ENCODE measurements around the gene DIP2C. TPM values are rescaled to one million over a fixed set of nuclear protein-coding genes. Genes with fewer than 3 reads are reported as not detected.

DIP2C gene
- total and polyA plus RNA-seq, 2 donors (not counting 1 experiment from before 2014, with no cell fraction given), result 1.3 to 1.9 TPM

DNA sequence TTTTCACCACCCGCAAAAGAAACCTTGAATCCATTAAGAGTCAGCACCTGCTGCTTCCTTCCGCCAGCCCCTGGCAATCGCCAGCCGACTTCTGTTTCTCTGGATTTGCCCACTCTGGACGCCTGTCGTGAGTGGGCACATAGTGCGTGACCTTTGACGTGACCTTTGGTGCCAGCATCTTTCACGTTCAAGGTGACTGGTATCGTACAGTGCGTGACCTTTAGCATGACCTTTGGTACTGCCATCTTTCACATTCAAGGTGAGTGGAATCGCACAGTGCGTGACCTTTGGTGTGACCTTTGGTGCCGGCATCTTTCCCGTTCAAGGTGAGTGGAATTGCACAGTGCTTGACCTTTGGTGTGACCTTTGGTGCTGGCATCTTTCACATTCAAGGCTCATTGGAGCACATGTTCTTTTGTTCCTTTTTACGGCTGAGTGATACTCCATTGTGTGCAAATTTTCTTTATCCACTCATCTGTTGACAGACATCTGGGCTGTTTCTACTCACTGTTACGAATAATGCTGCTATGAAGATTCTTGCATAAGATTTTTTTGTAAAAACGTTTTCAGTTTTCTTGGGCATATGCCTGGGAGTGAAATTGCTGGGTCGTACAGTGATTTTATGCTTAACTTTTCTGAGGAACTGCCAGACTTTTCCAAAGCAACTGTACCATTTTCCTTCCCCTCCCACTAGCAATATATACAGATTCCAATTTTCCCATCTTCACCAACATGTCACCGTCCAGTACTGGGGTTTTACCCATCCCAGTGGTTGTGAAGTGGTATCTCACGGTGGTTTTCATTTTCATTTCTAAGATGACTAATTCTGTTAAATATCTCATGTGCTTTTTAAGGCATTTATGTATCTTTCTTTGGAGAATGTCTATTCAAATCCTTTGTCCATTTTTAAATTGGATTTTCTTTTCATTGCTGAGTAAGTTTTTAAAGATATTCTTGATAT, 145.3 kb downstream of the DIP2C start:
- intact Hi-C loops (cut with micrococcal nuclease), result no loop called here
- Histone ChIP-seq H3K36me3 (replicated peaks in 1 of 2; ENCODE audit: control extremely low read depth in 1 of 2, control insufficient read depth in 1 of 2, extremely low read depth in 1 of 2, insufficient read depth in 2 of 2, low read length in 1 of 2) (no peaks in the 10 kb centered on the region), H2AFZ (ENCODE audit: insufficient read depth, low read depth, low read length, poor library complexity, severe bottlenecking) (no peak overlapping the region), H3K4me1 (ENCODE audit: control insufficient read depth in 2 of 2, insufficient read depth in 2 of 2, low read length in 2 of 2) (peaks cover 0 to 9% of the 10 kb centered on the region in 2 donors), H3K27ac (ENCODE audit: low read length in 2 of 2) (no peak overlapping the region), H3K9ac (ENCODE audit: low read length) (no peak overlapping the region), H3K4me2 (replicated peaks; ENCODE audit: low read depth, low read length, poor library complexity, severe bottlenecking) (no peak overlapping the region), H3K9me3 (ENCODE audit: control extremely low read depth in 1 of 3, control insufficient read depth in 2 of 3, insufficient read depth in 1 of 3, low read length in 2 of 3) (no peaks in the 10 kb centered on the region), H4K20me1 (ENCODE audit: control insufficient read depth, insufficient read depth, low read length, poor library complexity, severe bottlenecking) (no peaks in the 10 kb centered on the region), H3K27me3 (replicated peaks in 1 of 4; ENCODE audit: control extremely low read depth in 1 of 4, control insufficient read depth in 3 of 4, insufficient read depth in 4 of 4, low read length in 3 of 4) (peaks cover 0 to 16% (median 4%) of the 10 kb centered on the region in 4 experiments), H3K4me3 (ENCODE audit: control extremely low read depth in 1 of 5, extremely low read depth in 1 of 5, insufficient read depth in 1 of 5, low read depth in 2 of 5, low read length in 4 of 5) (no peak overlapping the region), H3K79me2 (ENCODE audit: control insufficient read depth, insufficient read depth, low read length) (no peaks in the 10 kb centered on the region)
- POLR2A ChIA-PET, result no interaction called here
- no peak for DNase-seq
- Mint-ChIP-seq H3K4me1 (peaks cover 9% of the 10 kb centered on the region), H3K27me3 (peaks cover 61% of the 10 kb centered on the region), H3K27ac (no peak overlapping the region), H3K4me3 (no peak overlapping the region), H3K9me3 (ENCODE audit: insufficient read depth) (no peaks in the 10 kb centered on the region)
- TF ChIP-seq, protein P1, sequence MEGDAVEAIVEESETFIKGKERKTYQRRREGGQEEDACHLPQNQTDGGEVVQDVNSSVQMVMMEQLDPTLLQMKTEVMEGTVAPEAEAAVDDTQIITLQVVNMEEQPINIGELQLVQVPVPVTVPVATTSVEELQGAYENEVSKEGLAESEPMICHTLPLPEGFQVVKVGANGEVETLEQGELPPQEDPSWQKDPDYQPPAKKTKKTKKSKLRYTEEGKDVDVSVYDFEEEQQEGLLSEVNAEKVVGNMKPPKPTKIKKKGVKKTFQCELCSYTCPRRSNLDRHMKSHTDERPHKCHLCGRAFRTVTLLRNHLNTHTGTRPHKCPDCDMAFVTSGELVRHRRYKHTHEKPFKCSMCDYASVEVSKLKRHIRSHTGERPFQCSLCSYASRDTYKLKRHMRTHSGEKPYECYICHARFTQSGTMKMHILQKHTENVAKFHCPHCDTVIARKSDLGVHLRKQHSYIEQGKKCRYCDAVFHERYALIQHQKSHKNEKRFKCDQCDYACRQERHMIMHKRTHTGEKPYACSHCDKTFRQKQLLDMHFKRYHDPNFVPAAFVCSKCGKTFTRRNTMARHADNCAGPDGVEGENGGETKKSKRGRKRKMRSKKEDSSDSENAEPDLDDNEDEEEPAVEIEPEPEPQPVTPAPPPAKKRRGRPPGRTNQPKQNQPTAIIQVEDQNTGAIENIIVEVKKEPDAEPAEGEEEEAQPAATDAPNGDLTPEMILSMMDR (IDR thresholded peaks at IDR 0.05), result no peak
- no peak for TF ChIP-seq EZH2 (IDR thresholded peaks at IDR 0.05; ENCODE audit: borderline replicate concordance, insufficient read depth, low read depth, low read length, poor library complexity, severe bottlenecking)
- WGBS (ENCODE audit: insufficient coverage), result 96% methylated on average over 15 of the region's 21 CpGs
- no peak for ATAC-seq (ENCODE audit: low read depth)
- CTCF ChIA-PET, result no interaction called here

DNA sequence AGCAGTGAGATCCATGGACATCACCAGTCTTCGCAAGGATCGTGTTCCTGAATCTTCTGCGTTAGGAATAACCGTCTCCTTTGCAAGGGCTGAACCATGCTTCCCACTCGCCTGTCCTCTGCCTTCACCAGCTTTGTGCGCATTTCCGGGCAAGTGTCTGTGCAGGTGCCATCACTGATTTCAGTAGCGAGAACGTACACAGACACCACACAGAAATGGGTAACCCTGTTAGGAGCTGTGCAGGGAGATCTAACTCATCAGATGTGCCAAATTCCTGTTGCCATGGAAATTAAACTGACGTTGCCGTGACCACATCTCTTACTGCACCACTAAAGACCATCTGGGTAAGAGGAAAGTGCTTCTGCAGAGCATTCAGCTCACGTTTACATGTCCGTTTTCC, 146.3 kb downstream of the DIP2C start:
- H2AFZ ChIP-seq (ENCODE audit: insufficient read depth, low read depth, low read length, poor library complexity, severe bottlenecking), result no peak overlapping the region
- Mint-ChIP-seq H3K27me3 (peaks cover 62% of the 10 kb centered on the region), H3K4me3 (no peak overlapping the region), H3K4me1 (peaks cover 9% of the 10 kb centered on the region), H3K9me3 (ENCODE audit: insufficient read depth) (no peaks in the 10 kb centered on the region), H3K27ac (no peak overlapping the region)
- H3K4me2 ChIP-seq (replicated peaks; ENCODE audit: low read depth, low read length, poor library complexity, severe bottlenecking), result no peak overlapping the region
- H3K9me3 ChIP-seq (ENCODE audit: control extremely low read depth in 1 of 3, control insufficient read depth in 2 of 3, insufficient read depth in 1 of 3, low read length in 2 of 3), result no peaks in the 10 kb centered on the region
- CTCF ChIA-PET, result no interaction called here
- no peak overlapping the region for H3K4me3 ChIP-seq (ENCODE audit: control extremely low read depth in 1 of 5, extremely low read depth in 1 of 5, insufficient read depth in 1 of 5, low read depth in 2 of 5, low read length in 4 of 5)
- H3K9ac ChIP-seq (ENCODE audit: low read length), result no peak overlapping the region
- H3K36me3 ChIP-seq (replicated peaks in 1 of 2; ENCODE audit: control extremely low read depth in 1 of 2, control insufficient read depth in 1 of 2, extremely low read depth in 1 of 2, insufficient read depth in 2 of 2, low read length in 1 of 2), result no peaks in the 10 kb centered on the region
- H3K27ac ChIP-seq (ENCODE audit: low read length in 2 of 2), result no peak overlapping the region
- no peaks in the 10 kb centered on the region for H3K79me2 ChIP-seq (ENCODE audit: control insufficient read depth, insufficient read depth, low read length)
- WGBS (ENCODE audit: insufficient coverage), result 92% methylated on average over 12 of the region's 13 CpGs
- intact Hi-C loops (cut with micrococcal nuclease), result no loop called here
- POLR2A ChIA-PET, result no interaction called here
- TF ChIP-seq, protein P1 (IDR thresholded peaks at IDR 0.05), result no peak
- no peak for TF ChIP-seq EZH2 (IDR thresholded peaks at IDR 0.05; ENCODE audit: borderline replicate concordance, insufficient read depth, low read depth, low read length, poor library complexity, severe bottlenecking)
- DNase-seq (no peak), ATAC-seq (ENCODE audit: low read depth) (no peak)
- no peaks in the 10 kb centered on the region for H4K20me1 ChIP-seq (ENCODE audit: control insufficient read depth, insufficient read depth, low read length, poor library complexity, severe bottlenecking)
- peaks cover 0 to 16% (median 6%) of the 10 kb centered on the region in 4 experiments for H3K27me3 ChIP-seq (replicated peaks in 1 of 4; ENCODE audit: control extremely low read depth in 1 of 4, control insufficient read depth in 3 of 4, insufficient read depth in 4 of 4, low read length in 3 of 4)
- peaks cover 0 to 9% of the 10 kb centered on the region in 2 donors for H3K4me1 ChIP-seq (ENCODE audit: control insufficient read depth in 2 of 2, insufficient read depth in 2 of 2, low read length in 2 of 2)
